Endothelial cell of umbilical vein (primary cell): ENCODE data around the gene ASIP. TPM values are rescaled to one million over a fixed set of nuclear protein-coding genes. Genes with fewer than 3 reads are reported as not detected.
"Not testable (repeated sequence)": the region's sequence is repeated elsewhere in the genome, so short reads cannot be mapped to it uniquely, and the experiment has no call there.

ENCODE experiments used
- BruUV-seq: library from RNA; stranded (reverse); fragments of 400-500 nt; replicated peaks from 2 replicates; lab custom pipeline; 2021; lab: Mats Ljungman, UMichigan
- CTCF ChIA-PET: fragments of 300-600, 350-600 bp; sonication (Branson Sonifier 250); formaldehyde crosslinking; loops from one replicate; lab custom pipeline; 2021; ENCODE audit warnings: antibody characterized with exemption, inconsistent platforms; lab: Charles Lee
- POLR2A ChIA-PET: fragments of 300-600, 350-600 bp; sonication (Branson Sonifier 250); formaldehyde crosslinking; loops from one replicate; lab custom pipeline; 2021; ENCODE audit warnings: antibody characterized with exemption, inconsistent platforms; lab: Charles Lee
- DNase-seq: peaks from one replicate; pipeline ENCODE4 v3.0.0-alpha.2; 2011; ENCODE audit warnings: low read depth, low spot score
- FAIRE-seq: peaks from 2 replicates; lab custom pipeline; 2011; peaks lifted over from hg19 to GRCh38; lab: Jason Lieb, UNC
- H2AFZ ChIP-seq: 2 replicates; pipeline ENCODE4 v1.6.0; 2012; ENCODE audit warnings: low read depth, low read length, control low read depth, inconsistent platforms
- H3K27ac ChIP-seq: 2 replicates; pipeline ENCODE4 v1.5.1; 2011; ENCODE audit warnings: low read depth, mild to moderate bottlenecking, control low read depth, low read length, moderate library complexity; ENCODE audit not compliant: insufficient read depth
- H3K27me3 ChIP-seq, 2 experiments: 2 replicates each; pipeline versions ENCODE4 v1.6.0 to v1.6.1; 2011; ENCODE audit warnings: low read length in 2 of 2, mixed read lengths in 1 of 2; ENCODE audit not compliant: control insufficient read depth in 2 of 2, insufficient read depth in 2 of 2
- H3K36me3 ChIP-seq, 2 experiments: 2 replicates in 1 of 2; 3 replicates in 1 of 2; pipeline ENCODE4 v1.5.1; 2011; ENCODE audit warnings: low read length in 2 of 2, mild to moderate bottlenecking in 1 of 2, moderate library complexity in 1 of 2; ENCODE audit not compliant: control insufficient read depth in 2 of 2, insufficient read depth in 2 of 2; ENCODE audit errors: extremely low read depth in 1 of 2
- H3K4me1 ChIP-seq: 3 replicates; pipeline ENCODE4 v1.5.1; 2011; ENCODE audit warnings: mild to moderate bottlenecking, low read length; ENCODE audit not compliant: control insufficient read depth, insufficient read depth; ENCODE audit errors: extremely low read depth
- H3K4me2 ChIP-seq: 2 replicates; pipeline ENCODE4 v1.6.1; 2011; ENCODE audit warnings: low read length, control low read depth, mixed read lengths; ENCODE audit not compliant: insufficient read depth
- H3K4me3 ChIP-seq, 3 experiments: fragments of 200-600 bp in 1 of 3; sonication (generic), shearing (Covaris generic) in 1 of 3; replicated peaks in 1 of 3; 2 replicates each; pipeline ENCODE4 v1.5.1; 2011 to 2016; ENCODE audit warnings: control low read depth in 3 of 3, low read length in 3 of 3, mild to moderate bottlenecking in 2 of 3, inconsistent platforms in 1 of 3, low read depth in 1 of 3, moderate library complexity in 1 of 3; ENCODE audit not compliant: insufficient read depth in 1 of 3
- H3K79me2 ChIP-seq: 2 replicates; pipeline ENCODE4 v1.6.0; 2012; ENCODE audit warnings: low read length, inconsistent platforms; ENCODE audit not compliant: control insufficient read depth, insufficient read depth
- H3K9ac ChIP-seq: replicated peaks from 2 replicates; pipeline ENCODE3; 2011; ENCODE audit warnings: low read length, control low read depth; ENCODE audit not compliant: insufficient read depth; ENCODE audit errors: extremely low read depth
- H3K9me1 ChIP-seq: replicated peaks from 3 replicates; pipeline ENCODE4 v1.6.0; 2011; ENCODE audit warnings: mild to moderate bottlenecking, low read length; ENCODE audit not compliant: control insufficient read depth, insufficient read depth; ENCODE audit errors: extremely low read depth
- H3K9me3 ChIP-seq: replicated peaks from 2 replicates; pipeline ENCODE4 v1.5.1; 2012; ENCODE audit warnings: low read length, inconsistent platforms; ENCODE audit not compliant: control insufficient read depth, insufficient read depth
- H4K20me1 ChIP-seq: replicated peaks from 2 replicates; pipeline ENCODE3; 2011; ENCODE audit warnings: mild to moderate bottlenecking, low read length; ENCODE audit not compliant: control insufficient read depth, insufficient read depth; ENCODE audit errors: extremely low read depth
- dilution Hi-C: fragments of 300-500 bp; cut with MboI; formaldehyde crosslinking; loops from one replicate; pipeline ENCODE4 v1.15.0; 2019; ENCODE audit warnings: low sequenced_read_pairs; ENCODE audit not compliant: extremely low pct_ligation_motif_present
- intact Hi-C: fragments of 100-400 bp; cut with micrococcal nuclease; formaldehyde crosslinking; loops from one replicate; pipeline ENCODE4 v1.10.0; 2022
- polyA plus RNA-seq, 4 experiments: library from polyadenylated mRNA; depleted of rRNA in 3 of 4; stranded (reverse) in 3 of 4; unstranded in 1 of 4; fragments of >200 nt; gene quantifications; 2 replicates each; pipeline versions ENCODE4 v1.2.1 to v1.2.3, GENCODE V29; 2011 to 2012; ENCODE audit warnings: missing spikeins in 1 of 4
- total RNA-seq: library from RNA; stranded (reverse); gene quantifications from 2 replicates; pipeline ENCODE4 v1.2.3, GENCODE V29; 2021
- TF ChIP-seq, protein P1 (sequence below): IDR thresholded peaks from 2 replicates; pipeline ENCODE4 v1.6.1; 2011; ENCODE audit not compliant: insufficient read depth, insufficient read length

The ASIP gene
- total and polyA plus RNA-seq, 2 donors (not counting 3 experiments of a cell fraction or from before 2014, with no cell fraction given): not detected

GRCh38 chr20:34201531-34201930, 39.7 kb upstream of the ASIP start:
- BruUV-seq: no TSS peak
- no peak overlapping the region for H3K4me3 ChIP-seq
- ChIA-PET POLR2A (interaction anchor here (0.6 kb wide), 1 partner anchor 36 kb away, joined by 3 read pairs; no protein-coding TSS in a partner anchor), CTCF (interaction anchor here (3.2 kb wide), 1 partner anchor 11 kb away, joined by 20 read pairs; no protein-coding TSS in a partner anchor)
- TF ChIP-seq, protein P1, sequence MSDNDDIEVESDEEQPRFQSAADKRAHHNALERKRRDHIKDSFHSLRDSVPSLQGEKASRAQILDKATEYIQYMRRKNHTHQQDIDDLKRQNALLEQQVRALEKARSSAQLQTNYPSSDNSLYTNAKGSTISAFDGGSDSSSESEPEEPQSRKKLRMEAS: no peak
- H3K4me1 ChIP-seq: no peaks in the 10 kb centered on the region
- peaks cover 11 to 34% of the 10 kb centered on the region in 2 experiments for H3K27me3 ChIP-seq
- intact Hi-C loops (no loop called here), dilution Hi-C loops (no loop called here)
- H3K79me2 ChIP-seq: no peaks in the 10 kb centered on the region
- no peak for DNase-seq
- no peaks in the 10 kb centered on the region for H4K20me1 ChIP-seq
- no peak overlapping the region for H3K27ac ChIP-seq
- no peak overlapping the region for H3K9ac ChIP-seq
- H3K36me3 ChIP-seq: no peaks in the 10 kb centered on the region
- no peaks in the 10 kb centered on the region for H3K9me3 ChIP-seq
- no peaks in the 10 kb centered on the region for H3K9me1 ChIP-seq
- no peak overlapping the region for H3K4me2 ChIP-seq
- no peak overlapping the region for H2AFZ ChIP-seq
- FAIRE-seq: no peak

DNA sequence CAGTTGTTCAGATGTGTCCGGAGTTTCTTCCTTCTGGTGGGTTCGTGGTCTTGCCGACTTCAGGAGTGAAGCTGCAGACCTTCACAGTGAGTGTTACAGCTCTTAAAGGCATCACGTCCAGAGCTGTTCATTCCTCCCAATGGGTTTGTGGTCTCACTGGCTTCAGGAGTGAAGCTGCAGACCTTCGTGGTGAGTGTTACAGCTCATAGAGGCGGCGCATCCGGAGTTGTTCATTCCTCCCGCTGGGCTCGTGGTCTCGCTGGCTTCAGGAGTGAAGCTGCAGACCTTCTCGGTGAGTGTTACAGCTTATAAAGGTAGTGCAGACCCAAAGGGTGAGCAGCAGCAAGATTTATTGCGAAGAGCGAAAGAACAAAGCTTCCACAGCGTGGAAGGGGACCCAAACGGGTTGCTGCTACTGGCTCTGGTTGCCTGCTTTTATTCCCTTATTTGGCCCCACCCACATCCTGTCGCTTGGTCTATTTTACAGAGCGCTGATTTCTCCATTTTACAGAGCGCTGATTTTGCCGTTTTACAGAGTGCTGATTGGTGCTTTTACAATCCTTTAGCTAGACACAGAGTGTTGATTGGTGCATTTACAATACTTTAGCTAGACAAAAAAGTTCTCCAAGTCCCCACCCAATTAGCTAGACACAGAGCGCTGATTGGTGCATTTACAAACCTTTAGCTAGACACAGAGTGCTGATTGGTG, 35.9 kb upstream of the ASIP start:
- BruUV-seq, intact Hi-C loops, H3K9me3 ChIP-seq, H3K9me1 ChIP-seq, DNase-seq, H4K20me1 ChIP-seq, H3K4me2 ChIP-seq, H3K36me3 ChIP-seq, H3K27ac ChIP-seq, H2AFZ ChIP-seq, dilution Hi-C loops, H3K79me2 ChIP-seq, FAIRE-seq, POLR2A ChIA-PET, H3K9ac ChIP-seq, H3K4me1 ChIP-seq, H3K4me3 ChIP-seq: not testable (repeated sequence)
- peaks cover 4 to 11% of the 10 kb centered on the region in 2 experiments for H3K27me3 ChIP-seq
- CTCF ChIA-PET: interaction anchor here (0.9 to 1.4 kb wide), 3 partner anchors 8 to 50 kb away, joined by 3 to 5 read pairs (median 4); no protein-coding TSS in a partner anchor
